LNCaP clone FGC (cell line): ENCODE data around the gene ZNF19.

Source experiments
- DNase-seq: peaks from one replicate; pipeline ENCODE4 v3.0.0-alpha.2; 2011; ENCODE audit warnings: low read depth
- H3K4me3 ChIP-seq: 2 replicates; pipeline ENCODE4 v1.5.1; 2011; ENCODE audit warnings: mild to moderate bottlenecking, low read depth, low read length, control low read depth
- TF ChIP-seq, protein P1 (sequence below): IDR thresholded peaks from 2 replicates; pipeline ENCODE4 v1.5.1; 2012; ENCODE audit warnings: mild to moderate bottlenecking; ENCODE audit not compliant: control insufficient read depth, insufficient read depth; ENCODE audit errors: extremely low read depth

ZNF19 gene

GRCh38 chr16:71423865-71424264, 65.3 kb downstream of the ZNF19 start:
- TF ChIP-seq, protein P1, sequence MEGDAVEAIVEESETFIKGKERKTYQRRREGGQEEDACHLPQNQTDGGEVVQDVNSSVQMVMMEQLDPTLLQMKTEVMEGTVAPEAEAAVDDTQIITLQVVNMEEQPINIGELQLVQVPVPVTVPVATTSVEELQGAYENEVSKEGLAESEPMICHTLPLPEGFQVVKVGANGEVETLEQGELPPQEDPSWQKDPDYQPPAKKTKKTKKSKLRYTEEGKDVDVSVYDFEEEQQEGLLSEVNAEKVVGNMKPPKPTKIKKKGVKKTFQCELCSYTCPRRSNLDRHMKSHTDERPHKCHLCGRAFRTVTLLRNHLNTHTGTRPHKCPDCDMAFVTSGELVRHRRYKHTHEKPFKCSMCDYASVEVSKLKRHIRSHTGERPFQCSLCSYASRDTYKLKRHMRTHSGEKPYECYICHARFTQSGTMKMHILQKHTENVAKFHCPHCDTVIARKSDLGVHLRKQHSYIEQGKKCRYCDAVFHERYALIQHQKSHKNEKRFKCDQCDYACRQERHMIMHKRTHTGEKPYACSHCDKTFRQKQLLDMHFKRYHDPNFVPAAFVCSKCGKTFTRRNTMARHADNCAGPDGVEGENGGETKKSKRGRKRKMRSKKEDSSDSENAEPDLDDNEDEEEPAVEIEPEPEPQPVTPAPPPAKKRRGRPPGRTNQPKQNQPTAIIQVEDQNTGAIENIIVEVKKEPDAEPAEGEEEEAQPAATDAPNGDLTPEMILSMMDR: no peak
- H3K4me3 ChIP-seq: no peak overlapping the region

More at GRCh38 chr16:71423865-71424264, 65.3 kb downstream of the ZNF19 start:
- DNase-seq: no peak
